Activated CD4-positive, alpha-beta T cell treated with anti-CD3 and anti-CD28 coated beads, Interleukin-2, amount 50 U/mL, for 16 hours (primary cell): Measurements from ENCODE around the gene MEGF8.
"Not testable (repeated sequence)": the region's sequence is repeated elsewhere in the genome, so short reads cannot be mapped to it uniquely, and the experiment has no call there.

Experiments
- DNase-seq: peaks from one replicate; pipeline ENCODE4 v3.0.0-alpha.2; 2020

Gene MEGF8

DNA sequence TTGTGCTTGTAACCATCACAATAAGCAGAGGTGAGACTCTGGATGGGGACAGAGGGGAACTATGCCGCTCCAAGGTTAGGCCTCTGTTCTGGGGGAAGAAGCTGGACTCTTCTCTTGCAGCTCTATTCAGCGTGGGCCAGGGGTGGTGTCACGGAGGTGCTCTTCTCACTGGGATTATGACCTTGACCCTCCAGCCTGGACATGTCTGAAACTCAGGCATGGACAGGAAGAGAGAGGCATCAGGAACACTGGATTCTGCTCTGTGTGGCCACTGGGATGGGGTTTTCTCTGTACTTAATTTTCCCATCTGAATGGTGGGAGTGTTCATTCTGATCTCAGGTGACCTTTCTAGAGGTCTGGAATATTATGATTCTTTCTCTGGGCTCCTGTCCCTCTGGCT is 7.6 kb downstream of the MEGF8 start:
- DNase-seq, result no peak

GRCh38 chr19:42333975-42334696 is 8.7 kb downstream of the MEGF8 start:
- DNase-seq, result no peak

GRCh38 chr19:42334697-42335373 is 9.4 kb downstream of the MEGF8 start:
- DNase-seq, result no peak

GRCh38 chr19:42335374-42335936 is 10.0 kb downstream of the MEGF8 start:
- no peak for DNase-seq

- DNase-seq, result no peak
These were observed 10.5 kb downstream of the MEGF8 start for GRCh38 chr19:42335971-42336370.

DNA sequence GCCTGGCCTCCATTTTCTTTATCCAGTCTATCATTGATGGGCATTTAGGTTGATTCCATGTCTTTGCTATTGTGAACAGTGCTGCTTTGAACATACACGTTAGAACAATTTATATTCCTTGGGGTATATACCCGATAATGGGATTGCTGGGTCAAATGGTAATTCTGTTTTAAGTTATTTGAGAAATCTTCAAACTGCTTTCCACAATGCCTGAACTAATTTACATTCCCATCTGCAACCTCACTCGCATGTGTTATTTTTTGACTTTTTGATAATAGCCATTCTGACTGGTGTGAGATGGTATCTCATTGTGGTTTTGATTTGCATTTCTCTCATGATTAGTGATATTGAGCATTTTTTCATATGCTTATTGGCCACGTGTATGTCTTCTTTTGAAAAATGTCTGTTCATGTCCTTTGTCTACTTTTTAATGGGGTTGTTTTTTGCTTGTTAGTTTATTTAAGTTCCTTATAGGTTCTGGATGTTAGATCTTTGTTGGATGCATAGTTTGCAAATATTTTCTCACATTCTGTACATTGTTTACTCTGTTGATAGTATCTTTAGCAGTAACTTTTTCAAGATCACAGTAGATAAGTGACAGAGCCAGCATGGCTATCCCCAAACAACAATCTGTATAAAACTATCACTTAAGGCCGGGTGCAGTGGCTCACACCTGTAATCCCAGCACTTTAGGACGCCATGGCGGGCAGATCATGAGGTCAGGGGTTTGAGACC is 13.9 kb downstream of the MEGF8 start:
- DNase-seq, result not testable (repeated sequence)

- DNase-seq, result not testable (repeated sequence)
These were observed 14.5 kb downstream of the MEGF8 start for GRCh38 chr19:42339922-42340321.

GRCh38 chr19:42343344-42344110 is 18.1 kb downstream of the MEGF8 start:
- no peak for DNase-seq

DNA sequence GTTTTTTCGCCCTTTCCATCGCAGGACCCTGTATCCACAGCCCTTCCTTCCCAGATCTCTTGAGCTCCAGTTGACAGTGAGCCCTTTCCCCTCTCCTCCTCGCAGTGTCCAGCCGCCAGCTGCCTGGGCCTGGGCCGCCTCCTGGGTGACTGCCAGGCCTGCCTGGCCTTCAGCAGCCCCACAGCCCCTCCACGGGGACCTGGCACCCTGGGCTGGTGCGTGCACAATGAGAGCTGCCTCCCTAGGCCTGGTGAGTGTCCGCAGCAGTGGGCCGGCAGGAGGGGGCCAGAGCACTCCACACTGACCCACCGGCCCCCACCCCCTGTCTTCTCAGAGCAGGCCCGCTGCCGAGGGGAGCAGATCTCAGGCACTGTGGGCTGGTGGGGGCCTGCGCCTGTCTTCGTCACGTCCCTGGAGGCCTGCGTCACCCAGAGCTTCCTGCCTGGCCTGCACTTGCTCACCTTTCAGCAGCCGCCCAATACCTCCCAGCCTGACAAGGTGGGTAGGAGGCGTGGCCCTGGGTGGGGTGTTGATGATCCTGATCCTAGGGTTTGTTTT is 19.0 kb downstream of the MEGF8 start:
- DNase-seq, result no peak

- no peak for DNase-seq
These were observed 19.9 kb downstream of the MEGF8 start for GRCh38 chr19:42345191-42345812.

- DNase-seq, result no peak
These were observed 22.8 kb downstream of the MEGF8 start for GRCh38 chr19:42348211-42348610.

GRCh38 chr19:42349378-42350107 is 24.1 kb downstream of the MEGF8 start:
- no peak for DNase-seq

DNA sequence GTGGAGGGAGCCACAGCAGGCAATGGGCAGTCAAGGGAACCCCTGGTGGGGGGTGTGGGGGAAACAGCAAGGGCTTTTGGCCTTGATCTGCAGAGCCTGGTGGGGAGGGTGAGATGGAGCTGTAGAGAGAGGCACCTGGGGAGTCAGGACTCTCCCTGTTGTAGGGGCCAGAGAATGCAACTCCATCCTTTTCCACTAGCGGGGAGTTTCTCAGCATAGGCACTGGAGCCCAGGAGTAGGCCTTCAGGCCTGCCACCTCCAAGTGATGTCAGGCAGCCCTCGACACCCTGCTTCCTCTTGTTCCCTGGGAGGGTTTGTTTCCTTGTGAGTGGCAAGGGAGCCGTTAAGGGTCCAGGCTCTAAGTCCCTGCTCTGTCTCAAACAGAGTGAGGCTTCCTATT is 25.0 kb downstream of the MEGF8 start:
- DNase-seq, result no peak

GRCh38 chr19:42351079-42351735 is 25.8 kb downstream of the MEGF8 start:
- DNase-seq, result no peak

- peak; percentile 27 for DNase-seq
These were observed 27.1 kb downstream of the MEGF8 start for GRCh38 chr19:42352301-42353259.

DNA sequence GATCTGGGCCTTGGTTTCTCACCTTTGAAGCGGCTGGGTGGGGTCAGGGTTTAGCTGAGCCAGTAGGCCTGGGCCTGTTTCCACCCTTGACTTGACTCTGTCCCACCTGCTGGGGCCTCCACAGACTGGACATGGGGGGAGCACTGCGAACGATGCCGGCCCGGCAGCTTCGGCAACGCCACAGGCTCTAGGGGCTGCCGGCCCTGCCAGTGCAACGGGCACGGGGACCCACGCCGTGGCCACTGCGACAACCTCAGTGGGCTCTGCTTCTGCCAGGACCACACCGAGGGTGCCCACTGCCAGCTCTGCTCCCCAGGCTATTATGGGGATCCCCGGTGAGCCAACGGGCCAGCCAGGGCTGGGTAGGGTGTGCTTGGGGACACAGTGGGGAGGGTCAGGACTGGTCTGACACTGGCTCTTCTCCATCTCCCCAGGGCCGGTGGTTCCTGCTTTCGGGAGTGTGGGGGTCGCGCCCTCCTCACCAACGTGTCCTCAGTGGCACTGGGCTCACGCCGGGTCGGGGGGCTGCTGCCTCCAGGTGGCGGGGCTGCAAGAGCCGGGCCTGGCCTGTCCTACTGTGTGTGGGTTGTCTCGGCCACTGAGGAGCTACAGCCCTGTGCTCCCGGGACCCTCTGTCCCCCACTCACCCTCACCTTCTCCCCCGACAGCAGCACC is 28.0 kb downstream of the MEGF8 start:
- DNase-seq, result no peak

DNA sequence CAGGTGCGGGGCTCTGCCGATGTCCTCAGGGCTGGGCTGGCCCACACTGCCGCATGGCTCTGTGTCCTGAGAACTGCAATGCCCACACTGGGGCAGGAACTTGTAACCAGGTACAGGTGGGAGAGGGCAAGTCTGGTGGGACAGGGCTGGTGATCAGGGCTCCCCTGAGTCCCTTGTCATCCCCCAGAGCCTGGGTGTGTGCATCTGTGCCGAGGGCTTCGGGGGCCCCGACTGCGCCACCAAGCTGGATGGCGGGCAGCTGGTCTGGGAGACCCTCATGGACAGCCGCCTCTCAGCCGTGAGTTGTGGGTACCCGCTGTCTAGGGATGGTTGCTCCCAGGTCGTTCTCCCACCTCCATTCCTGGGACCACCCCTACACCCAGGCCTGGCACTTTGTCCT is 30.5 kb downstream of the MEGF8 start:
- no peak for DNase-seq

DNA sequence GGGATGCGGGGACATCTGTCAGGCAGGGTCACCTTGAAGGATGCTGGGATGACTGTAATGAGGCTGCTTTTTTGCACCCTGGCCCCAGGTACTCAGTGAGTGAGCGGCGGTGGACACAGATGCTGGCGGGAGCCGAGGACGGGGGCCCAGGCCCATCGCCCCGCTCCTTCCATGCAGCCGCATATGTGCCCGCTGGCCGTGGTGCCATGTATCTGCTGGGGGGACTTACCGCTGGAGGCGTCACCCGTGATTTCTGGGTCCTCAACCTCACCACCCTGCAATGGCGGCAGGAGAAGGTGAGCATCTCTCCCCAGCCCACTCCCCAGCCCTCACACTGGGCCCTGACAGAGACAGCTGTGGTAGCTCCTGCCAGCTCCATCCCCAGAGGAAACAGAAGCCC is 31.3 kb downstream of the MEGF8 start:
- DNase-seq, result no peak

- no peak for DNase-seq
These were observed 31.9 kb downstream of the MEGF8 start for GRCh38 chr19:42357290-42357689.
